Keratinocyte (primary cell): ENCODE measurements around the gene ARX. TPM values are rescaled to one million over a fixed set of nuclear protein-coding genes. Genes with fewer than 3 reads are reported as not detected.

Experiments used
- DNase-seq: peaks from one replicate; pipeline ENCODE4 v3.0.0-alpha.2; 2011; ENCODE audit warnings: low read depth, missing footprints, low spot score
- FAIRE-seq: peaks from 2 replicates; lab custom pipeline; 2011; peaks lifted over from hg19 to GRCh38; lab: Jason Lieb, UNC
- H2AFZ ChIP-seq: 2 replicates; pipeline ENCODE4 v1.6.0; 2012; ENCODE audit warnings: low read length, control low read depth, inconsistent platforms; ENCODE audit not compliant: control insufficient read depth
- H3K27ac ChIP-seq: 2 replicates; pipeline ENCODE4 v1.5.1; 2011; ENCODE audit warnings: low read length; ENCODE audit not compliant: control insufficient read depth, insufficient read depth
- H3K27me3 ChIP-seq: 3 replicates; pipeline ENCODE4 v1.6.0; 2011; ENCODE audit warnings: low read length; ENCODE audit not compliant: control insufficient read depth, insufficient read depth; ENCODE audit errors: extremely low read depth
- H3K36me3 ChIP-seq, 2 experiments: 2 replicates in 1 of 2; 3 replicates in 1 of 2; pipeline ENCODE4 v1.5.1; 2011; ENCODE audit warnings: low read length in 2 of 2, mild to moderate bottlenecking in 1 of 2; ENCODE audit not compliant: control insufficient read depth in 2 of 2, insufficient read depth in 2 of 2; ENCODE audit errors: extremely low read depth in 1 of 2
- H3K4me1 ChIP-seq: 3 replicates; pipeline ENCODE4 v1.5.1; 2011; ENCODE audit warnings: low read length; ENCODE audit not compliant: control insufficient read depth, insufficient read depth; ENCODE audit errors: extremely low read depth
- H3K4me2 ChIP-seq: 3 replicates; pipeline ENCODE4 v1.6.0; 2011; ENCODE audit warnings: low read depth, low read length; ENCODE audit not compliant: control insufficient read depth, insufficient read depth; ENCODE audit errors: extremely low read depth
- H3K4me3 ChIP-seq, 3 experiments: fragments of 200-600 bp in 1 of 3; sonication (generic) in 1 of 3; 2 replicates in 2 of 3; 3 replicates in 1 of 3; pipeline ENCODE4 v1.5.1; 2011 to 2016; ENCODE audit warnings: low read length in 3 of 3, mild to moderate bottlenecking in 3 of 3, control low read depth in 2 of 3, inconsistent platforms in 1 of 3, low read depth in 1 of 3, mixed read lengths in 1 of 3, mixed run types in 1 of 3, moderate library complexity in 1 of 3; ENCODE audit not compliant: control insufficient read depth in 2 of 3, insufficient read depth in 2 of 3; ENCODE audit errors: extremely low read depth in 1 of 3
- H3K79me2 ChIP-seq: 2 replicates; pipeline ENCODE4 v1.6.0; 2012; ENCODE audit warnings: low read length; ENCODE audit not compliant: control insufficient read depth, insufficient read depth
- H3K9ac ChIP-seq: 3 replicates; pipeline ENCODE4 v1.6.0; 2011; ENCODE audit warnings: low read length; ENCODE audit not compliant: control insufficient read depth, insufficient read depth; ENCODE audit errors: extremely low read depth
- H3K9me1 ChIP-seq: 3 replicates; pipeline ENCODE4 v1.6.0; 2011; ENCODE audit warnings: low read length; ENCODE audit not compliant: control insufficient read depth, insufficient read depth; ENCODE audit errors: extremely low read depth
- H3K9me3 ChIP-seq: 2 replicates; pipeline ENCODE4 v1.5.1; 2012; ENCODE audit warnings: low read depth, low read length; ENCODE audit not compliant: control insufficient read depth
- H4K20me1 ChIP-seq: 3 replicates; pipeline ENCODE4 v1.6.0; 2011; ENCODE audit warnings: low read length; ENCODE audit not compliant: control insufficient read depth, insufficient read depth; ENCODE audit errors: extremely low read depth
- CTCF ChIP-seq, 3 experiments: IDR thresholded peaks in 1 of 3; conservative IDR thresholded peaks in 1 of 3; optimal IDR thresholded peaks in 1 of 3; 2 replicates in 2 of 3; 3 replicates in 1 of 3; pipeline versions ENCODE3 to v1.5.1; 2011; ENCODE audit warnings: low read length in 3 of 3, mild to moderate bottlenecking in 3 of 3, moderate library complexity in 2 of 3, control low read depth in 1 of 3, inconsistent platforms in 1 of 3; ENCODE audit not compliant: insufficient read depth in 2 of 3; ENCODE audit errors: extremely low read depth in 1 of 3
- EZH2 ChIP-seq: IDR thresholded peaks from one replicate; pipeline ENCODE4 v1.6.1; 2012; ENCODE audit warnings: inconsistent platforms, mild to moderate bottlenecking, low read length, moderate library complexity
- dilution Hi-C: fragments of 300-500 bp; cut with MboI; formaldehyde crosslinking; loops from one replicate; pipeline ENCODE4 v1.7.0; 2020; ENCODE audit warnings: low sequenced_read_pairs; ENCODE audit not compliant: extremely low pct_ligation_motif_present
- polyA minus RNA-seq, 3 experiments: library from RNA; depleted of rRNA, polyadenylated mRNA; stranded (reverse); fragments of >200 nt; gene quantifications; 1 replicate in 1 of 3; 2 replicates in 1 of 3; 3 replicates in 1 of 3; pipeline ENCODE4 v1.2.3, GENCODE V29; 2011
- polyA plus RNA-seq, 5 experiments: library from polyadenylated mRNA; depleted of rRNA in 3 of 5; stranded (reverse) in 3 of 5; stranded (forward) in 1 of 5; unstranded in 1 of 5; fragments of >200 nt; gene quantifications; 1 replicate in 1 of 5; 2 replicates in 3 of 5; 3 replicates in 1 of 5; pipeline versions ENCODE4 v1.2.1 to v1.2.3, GENCODE V29; 2011 to 2012; ENCODE audit warnings: missing spikeins in 2 of 5, low read depth in 1 of 5, low replicate concordance in 1 of 5

ARX gene
- not detected in 3 replicates for polyA plus RNA-seq
- not detected for polyA plus RNA-seq (2011; ENCODE audit: low read depth)
- not detected in 2 replicates for polyA plus RNA-seq (2011; cell fraction: cytosol; rRNA removed)
- not detected in 2 replicates for polyA plus RNA-seq (2011; cell fraction: nucleus; rRNA removed)
- not detected in 2 replicates for polyA plus RNA-seq (2012; ENCODE audit: low replicate concordance)
- polyA minus RNA-seq, result not detected in 3 replicates
- not detected for polyA minus RNA-seq (2011; cell fraction: cytosol; rRNA and poly(A)+ RNA removed)
- polyA minus RNA-seq (2011; cell fraction: nucleus; rRNA and poly(A)+ RNA removed), result not detected in 2 replicates

- FAIRE-seq (no peak), DNase-seq (no peak)
- Histone ChIP-seq H4K20me1 (no peaks in the 10 kb centered on the region), H3K9ac (no peak within 1 kb of the TSS), H3K27me3 (peaks cover 87% of the 10 kb centered on the region), H3K9me3 (no peaks in the 10 kb centered on the region), H2AFZ (no peak within 1 kb of the TSS), H3K9me1 (no peaks in the 10 kb centered on the region), H3K4me2 (no peak within 1 kb of the TSS), H3K36me3 (no peaks in the 10 kb centered on the region), H3K4me3 (no peak within 1 kb of the TSS), H3K79me2 (no peaks in the 10 kb centered on the region), H3K4me1 (no peaks in the 10 kb centered on the region), H3K27ac (no peak within 1 kb of the TSS)
- TF ChIP-seq CTCF (optimal IDR thresholded peaks at IDR 0.05 in 1 of 3, IDR thresholded peaks at IDR 0.05 in 1 of 3, conservative IDR thresholded peaks at IDR 0.05 in 1 of 3; ENCODE audit: extremely low read depth in 1 of 3, insufficient read depth in 2 of 3, low read length in 3 of 3) (no peak), EZH2 (peak; percentile 55)
- dilution Hi-C loops, result no loop called here
These were observed at the start of gene ARX for GRCh38 chrX:25015486-25016360. TSS of gene ARX (minus strand) at chrX:25015965. CDS start at chrX:25015737, 228 bp downstream.

- H3K4me2 ChIP-seq, result no peak overlapping the region
- no peaks in the 10 kb centered on the region for H3K9me1 ChIP-seq
- H3K4me1 ChIP-seq, result no peaks in the 10 kb centered on the region
- no peaks in the 10 kb centered on the region for H4K20me1 ChIP-seq
- dilution Hi-C loops, result no loop called here
- FAIRE-seq, result no peak
- no peaks in the 10 kb centered on the region for H3K36me3 ChIP-seq
- H3K9me3 ChIP-seq, result no peaks in the 10 kb centered on the region
- no peaks in the 10 kb centered on the region for H3K27me3 ChIP-seq
- TF ChIP-seq CTCF (optimal IDR thresholded peaks at IDR 0.05 in 1 of 3, IDR thresholded peaks at IDR 0.05 in 1 of 3, conservative IDR thresholded peaks at IDR 0.05 in 1 of 3; ENCODE audit: extremely low read depth in 1 of 3, insufficient read depth in 2 of 3, low read length in 3 of 3) (no peak), EZH2 (no peak)
- H3K79me2 ChIP-seq, result no peaks in the 10 kb centered on the region
- H3K27ac ChIP-seq, result no peak overlapping the region
- no peak overlapping the region for H3K4me3 ChIP-seq
- H3K9ac ChIP-seq, result no peak overlapping the region
- H2AFZ ChIP-seq, result no peak overlapping the region
- DNase-seq, result no peak
These were observed 43.5 kb upstream of the ARX start for GRCh38 chrX:25059273-25059672.
